IMR-90 (cell line): ENCODE measurements around the gene SP2. TPM values are rescaled to one million over a fixed set of nuclear protein-coding genes. Genes with fewer than 3 reads are reported as not detected.
A peak's percentile ranks its signal among the peaks of the same experiment; 100 is the strongest.

Experiments
- ATAC-seq: fragments of 200-7000 bp; cut with Tn5 transposase; 2 replicates; pipeline ENCODE4 v1.9.1; 2020; ENCODE audit warnings: low read depth, mild to moderate bottlenecking, moderate library complexity
- BruUV-seq: library from RNA; stranded (reverse); fragments of 400-500 nt; replicated peaks from 2 replicates; lab custom pipeline; 2021; lab: Mats Ljungman, UMichigan
- CTCF ChIA-PET: fragments of 300-600 bp; formaldehyde crosslinking; extraction: SDS; loops from one replicate; lab custom pipeline; 2021; ENCODE audit warnings: antibody characterized with exemption; lab: Yijun Ruan, JAX
- POLR2A ChIA-PET: fragments of 300-600 bp; sonication (Branson Sonifier 250); formaldehyde crosslinking; loops from one replicate; lab custom pipeline; 2022; ENCODE audit warnings: antibody characterized with exemption; ENCODE audit not compliant: unreplicated experiment; lab: Charles Lee
- DNase-seq: peaks from one replicate; pipeline ENCODE4 v3.0.0; 2013
- H2AFZ ChIP-seq: replicated peaks from 2 replicates; pipeline ENCODE3; 2013; ENCODE audit warnings: low read length, mild to moderate bottlenecking; ENCODE audit not compliant: poor library complexity
- H2AK5ac ChIP-seq: 2 replicates; pipeline ENCODE4 v1.6.1; 2013; ENCODE audit warnings: low read depth, low read length, inconsistent platforms
- H2AK9ac ChIP-seq: replicated peaks from 2 replicates; pipeline ENCODE3; 2013; ENCODE audit warnings: mild to moderate bottlenecking, low read depth, low read length, moderate library complexity; ENCODE audit not compliant: poor library complexity
- H2BK120ac ChIP-seq: 2 replicates; pipeline ENCODE4 v1.6.1; 2013; ENCODE audit warnings: low read depth, low read length, inconsistent platforms
- H2BK15ac ChIP-seq: 3 replicates; pipeline ENCODE4 v1.6.1; 2013; ENCODE audit warnings: low read depth, low read length, inconsistent platforms
- H2BK20ac ChIP-seq: 2 replicates; pipeline ENCODE4 v1.6.1; 2013; ENCODE audit warnings: low read depth, mild to moderate bottlenecking, inconsistent platforms, low read length, moderate library complexity
- H2BK5ac ChIP-seq: 2 replicates; pipeline ENCODE4 v1.6.1; 2013; ENCODE audit warnings: mild to moderate bottlenecking, low read depth, low read length, inconsistent platforms; ENCODE audit not compliant: poor library complexity, severe bottlenecking
- H3K14ac ChIP-seq: replicated peaks from 2 replicates; pipeline ENCODE4 v1.6.1; 2013; ENCODE audit warnings: low read depth, low read length, inconsistent platforms
- H3K18ac ChIP-seq: 2 replicates; pipeline ENCODE4 v1.6.1; 2013; ENCODE audit warnings: low read depth, low read length, control low read depth
- H3K23ac ChIP-seq: 2 replicates; pipeline ENCODE4 v1.6.1; 2013; ENCODE audit warnings: low read depth, low read length, inconsistent platforms
- H3K27ac ChIP-seq: 2 replicates; pipeline ENCODE4 v1.5.1; 2013; ENCODE audit warnings: mild to moderate bottlenecking, control low read depth, low read length; ENCODE audit not compliant: insufficient read depth
- H3K27me3 ChIP-seq: 2 replicates; pipeline ENCODE4 v1.6.1; 2013; ENCODE audit warnings: low read length; ENCODE audit not compliant: control insufficient read depth, insufficient read depth
- H3K36me3 ChIP-seq: 2 replicates; pipeline ENCODE4 v1.6.1; 2013; ENCODE audit warnings: low read length, mixed read lengths; ENCODE audit not compliant: control insufficient read depth, insufficient read depth
- H3K4ac ChIP-seq: 2 replicates; pipeline ENCODE4 v1.6.1; 2013; ENCODE audit warnings: low read depth, low read length, inconsistent platforms
- H3K4me1 ChIP-seq: 2 replicates; pipeline ENCODE4 v1.6.1; 2013; ENCODE audit warnings: low read length, mixed read lengths; ENCODE audit not compliant: control insufficient read depth, insufficient read depth
- H3K4me2 ChIP-seq: 2 replicates; pipeline ENCODE4 v1.6.1; 2013; ENCODE audit warnings: low read depth, mild to moderate bottlenecking, control low read depth, low read length, moderate library complexity
- H3K4me3 ChIP-seq: 2 replicates; pipeline ENCODE4 v1.5.1; 2013; ENCODE audit warnings: low read depth, mild to moderate bottlenecking, control low read depth, low read length, moderate library complexity; ENCODE audit not compliant: insufficient read depth
- H3K56ac ChIP-seq: 2 replicates; pipeline ENCODE4 v1.6.1; 2013; ENCODE audit warnings: low read length, inconsistent platforms; ENCODE audit not compliant: insufficient read depth; ENCODE audit errors: extremely low read depth
- H3K79me1 ChIP-seq, 2 experiments: 2 replicates each; pipeline ENCODE4 v1.6.1; 2013; ENCODE audit warnings: low read length in 2 of 2, inconsistent platforms in 1 of 2, low read depth in 1 of 2
- H3K9ac ChIP-seq: 2 replicates; pipeline ENCODE4 v1.6.1; 2013; ENCODE audit warnings: low read depth, low read length, control low read depth
- H3K9me1 ChIP-seq: 2 replicates; pipeline ENCODE4 v1.6.1; 2013; ENCODE audit warnings: low read length, inconsistent platforms; ENCODE audit not compliant: insufficient read depth
- H3K9me3 ChIP-seq: 2 replicates; pipeline ENCODE4 v1.6.1; 2013; ENCODE audit warnings: low read length; ENCODE audit not compliant: control insufficient read depth, insufficient read depth
- H4K20me1 ChIP-seq: 2 replicates; pipeline ENCODE4 v1.6.1; 2013; ENCODE audit warnings: low read length, inconsistent platforms; ENCODE audit not compliant: insufficient read depth
- H4K5ac ChIP-seq: 2 replicates; pipeline ENCODE4 v1.6.1; 2013; ENCODE audit warnings: mild to moderate bottlenecking, low read depth, low read length, control low read depth
- H4K8ac ChIP-seq, 2 experiments: 2 replicates each; pipeline ENCODE4 v1.6.1; 2013; ENCODE audit warnings: low read depth in 2 of 2, low read length in 2 of 2, control low read depth in 1 of 2, inconsistent platforms in 1 of 2
- H4K91ac ChIP-seq: 2 replicates; pipeline ENCODE4 v1.6.1; 2013; ENCODE audit warnings: low read depth, low read length, inconsistent platforms; ENCODE audit not compliant: insufficient read depth
- BHLHE40 ChIP-seq: fragments of 150-350 bp; IDR thresholded peaks from 2 replicates; pipeline ENCODE4 v1.6.1; 2016; ENCODE audit warnings: mild to moderate bottlenecking, low read depth, low read length
- CHD1 ChIP-seq: IDR thresholded peaks from 2 replicates; pipeline ENCODE4 v1.6.1; 2012; ENCODE audit warnings: low read depth, low read length, improper control_type of control experiment
- CTCF ChIP-seq: conservative IDR thresholded peaks from 2 replicates; pipeline ENCODE4 v1.5.1; 2012; ENCODE audit warnings: mild to moderate bottlenecking, low read depth, low read length, improper control_type of control experiment
- ELK1 ChIP-seq: fragments of 150-350 bp; IDR thresholded peaks from 2 replicates; pipeline ENCODE4 v1.6.1; 2016; ENCODE audit warnings: low read depth, mild to moderate bottlenecking, low read length, moderate library complexity, borderline replicate concordance
- FOS ChIP-seq: fragments of 150-350 bp; IDR thresholded peaks from 2 replicates; pipeline ENCODE4 v1.6.1; 2016; ENCODE audit warnings: low read depth, low read length
- MAFK ChIP-seq: IDR thresholded peaks from 2 replicates; pipeline ENCODE4 v1.6.1; 2012; ENCODE audit warnings: low read depth, low read length, improper control_type of control experiment
- MAZ ChIP-seq: IDR thresholded peaks from 2 replicates; pipeline ENCODE4 v1.6.1; 2012; ENCODE audit warnings: low read depth, mild to moderate bottlenecking, low read length, improper control_type of control experiment, moderate library complexity, borderline replicate concordance
- NFE2L2 ChIP-seq: fragments of 150-350 bp; IDR thresholded peaks from 2 replicates; pipeline ENCODE4 v1.6.1; 2016; ENCODE audit warnings: low read depth, mild to moderate bottlenecking, low read length
- POLR2A ChIP-seq: IDR thresholded peaks from 2 replicates; pipeline ENCODE4 v1.6.1; 2012; ENCODE audit warnings: mild to moderate bottlenecking, low read depth, low read length
- RAD21 ChIP-seq: IDR thresholded peaks from 2 replicates; pipeline ENCODE4 v1.6.1; 2012; ENCODE audit warnings: low read length, improper control_type of control experiment
- RCOR1 ChIP-seq: IDR thresholded peaks from 2 replicates; pipeline ENCODE4 v1.6.1; 2012; ENCODE audit warnings: mild to moderate bottlenecking, low read length, improper control_type of control experiment; ENCODE audit not compliant: insufficient replicate concordance
- RFX5 ChIP-seq: IDR thresholded peaks from 2 replicates; pipeline ENCODE4 v1.8.0; 2012; ENCODE audit warnings: low read depth, mild to moderate bottlenecking, low read length, moderate library complexity
- SMC3 ChIP-seq: fragments of 150-350 bp; IDR thresholded peaks from 2 replicates; pipeline ENCODE4 v1.6.1; 2016; ENCODE audit warnings: low read depth, mild to moderate bottlenecking, antibody characterized with exemption, low read length, moderate library complexity
- WGBS, 2 experiments: methylation state at CpG; one replicate each; pipeline versions ENCODE4 v1.1.5 to v1.1.7; 2013; ENCODE audit warnings: missing lambda C conversion rate in 2 of 2; ENCODE audit not compliant: insufficient read length in 1 of 2; ENCODE audit errors: extremely low coverage in 2 of 2; 5-methylcytosine and 5-hydroxymethylcytosine counted together
- dilution Hi-C: fragments of 300-500 bp; cut with HindIII; formaldehyde crosslinking; loops from one replicate; pipeline ENCODE4 v1.14.3; 2018; ENCODE audit warnings: low sequenced_read_pairs; ENCODE audit not compliant: unreplicated experiment
- in situ Hi-C: fragments of 300-500 bp; cut with MboI; formaldehyde crosslinking; loops from 3 replicates; pipeline ENCODE4 v1.14.3; 2019; ENCODE audit warnings: low sequenced_read_pairs, inconsistent platforms, mixed read lengths
- intact Hi-C: fragments of 100-400 bp; cut with micrococcal nuclease; formaldehyde crosslinking; loops from 2 replicates; pipeline ENCODE4 v1.10.0; 2022
- polyA plus RNA-seq, 3 experiments: library from polyadenylated mRNA; depleted of rRNA; stranded (reverse); fragments of >200 nt; gene quantifications; 2 replicates each; pipeline ENCODE4 v1.2.3, GENCODE V29; 2012; ENCODE audit warnings: low replicate concordance in 1 of 3
- total RNA-seq: library from RNA; depleted of rRNA; stranded (reverse); fragments of >200 nt; gene quantifications from 2 replicates; pipeline ENCODE4 v1.2.3, GENCODE V29; 2012

Gene SP2
- total and polyA plus RNA-seq, 2 of the 4 experiments (the other 2 are of a cell fraction): 0.72 to 13.8 TPM

GRCh38 chr17:47946929-47947397, 50.9 kb downstream of the SP2 start (continued):
- TF ChIP-seq BHLHE40 (no peak), CHD1 (no peak), FOS (peak; percentile 66; the same call in 1 of the 2 replicates), RFX5 (no peak), MAFK (no peak), POLR2A (no peak)

GRCh38 chr17:47948706-47949196, 52.7 kb downstream of the SP2 start:
- H4K5ac ChIP-seq: no peak overlapping the region
- H2BK120ac ChIP-seq: no peak overlapping the region
- H3K4me1 ChIP-seq: peaks cover 3% of the 10 kb centered on the region
- CTCF ChIA-PET: interaction anchor here (1.0 to 3.3 kb wide), 3 partner anchors 19 to 69 kb away, joined by 3 to 23 read pairs (median 15); partner anchors contain the start of gene CDK5RAP3
- no peak overlapping the region for H3K27ac ChIP-seq
- intact Hi-C loops (loop anchor here (1.0 to 5.0 kb wide), 3 partner anchors 22 to 106 kb away; partner anchors contain the start of gene SCRN2), dilution Hi-C loops (no loop called here), in situ Hi-C loops (no loop called here)
- POLR2A ChIA-PET: no interaction called here
- 0 out of 2 replicates have a peak overlapping the region, but pooled peaks have one; percentile 38 for H3K4ac ChIP-seq
- no peaks in the 10 kb centered on the region for H3K27me3 ChIP-seq
- 0 out of 2 replicates have a peak overlapping the region, but pooled peaks have one; percentile 35 for H2BK20ac ChIP-seq
- DNase-seq: no peak
- H2BK15ac ChIP-seq: no peak overlapping the region
- peak overlapping the region; percentile 79 for H2AK9ac ChIP-seq
- peak overlapping the region in 1 of 2 experiments; percentile 60; a peak in 2 of 4 replicates for H4K8ac ChIP-seq
- H3K36me3 ChIP-seq: peaks cover 2% of the 10 kb centered on the region
- H3K9me1 ChIP-seq: no peaks in the 10 kb centered on the region
- H3K4me2 ChIP-seq: no peak overlapping the region
- ATAC-seq: peak; percentile 11
- no peak overlapping the region for H3K9ac ChIP-seq
- peaks cover 2% of the 10 kb centered on the region; the same call in 1 of the 2 replicates for H4K20me1 ChIP-seq
- peaks cover 0 to 5% of the 10 kb centered on the region in 2 experiments; a peak in 1 of 4 replicates for H3K79me1 ChIP-seq
- H3K4me3 ChIP-seq: no peak overlapping the region
- H3K23ac ChIP-seq: no peak overlapping the region
- H3K9me3 ChIP-seq: no peaks in the 10 kb centered on the region
- H2AK5ac ChIP-seq: peak overlapping the region; percentile 71; the same call in 1 of the 2 replicates
- peak overlapping the region; percentile 98 for H2AFZ ChIP-seq
- H4K91ac ChIP-seq: no peak overlapping the region
- WGBS, 2 experiments: 20% methylated on average over 1 of the region's 5 CpGs; no CpG with 5 or more reads in 1 of the 2 experiments
- no peak overlapping the region for H3K56ac ChIP-seq
- H3K14ac ChIP-seq: no peak overlapping the region
- no TSS peak for BruUV-seq
- no peak overlapping the region for H3K18ac ChIP-seq
- H2BK5ac ChIP-seq: no peak overlapping the region
- TF ChIP-seq ELK1: no peak
- TF ChIP-seq MAZ: no peak
- no peak for TF ChIP-seq NFE2L2
- no peak; the same call in 1 of the 2 replicates for TF ChIP-seq CTCF
- TF ChIP-seq CHD1: no peak
- no peak for TF ChIP-seq RFX5
- no peak for TF ChIP-seq MAFK
- TF ChIP-seq RAD21: no peak
- no peak for TF ChIP-seq SMC3
- TF ChIP-seq RCOR1: no peak
- TF ChIP-seq FOS: no peak
